Body of pancreas (tissue), 4 donors: Measurements from ENCODE around the gene ZNF469.

ENCODE experiments used
- POLR2A ChIP-seq, 3 donors: fragments of 450-650 bp; IDR thresholded peaks; one replicate each; pipeline ENCODE4 v1.6.1; 2016; ENCODE audit warnings: antibody characterized with exemption in 3 of 3, mild to moderate bottlenecking in 2 of 3
- TF ChIP-seq, protein P1 (sequence below), 7 experiments: fragments of 450-650 bp in 4 of 7; fragments of 200-600 bp in 3 of 7; sonication (generic) in 3 of 7; IDR thresholded peaks; one replicate each; pipeline ENCODE4 v1.5.1; 2016 to 2019; ENCODE audit warnings: antibody characterized with exemption in 7 of 7

DNA sequence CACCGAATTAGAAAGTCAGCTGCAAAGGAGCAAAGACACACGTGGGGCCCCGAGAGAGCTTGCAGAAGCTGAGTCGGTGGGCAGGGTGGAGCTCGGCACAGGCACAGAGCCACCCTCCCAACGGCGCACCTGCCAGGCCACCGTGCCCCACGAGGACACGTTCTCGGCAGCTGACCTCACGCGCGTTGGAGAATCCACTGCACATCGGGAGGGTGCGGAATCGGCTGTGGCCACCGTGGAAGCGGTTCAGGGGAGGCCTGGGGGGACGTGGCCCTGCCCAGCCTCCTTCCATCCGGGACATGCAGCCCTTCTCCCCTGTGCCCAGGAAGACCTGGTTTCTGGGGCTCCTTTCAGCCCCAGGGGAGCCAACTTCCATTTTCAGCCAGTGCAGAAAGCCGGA, 49.4 kb downstream of the ZNF469 start:
- TF ChIP-seq, protein P1, sequence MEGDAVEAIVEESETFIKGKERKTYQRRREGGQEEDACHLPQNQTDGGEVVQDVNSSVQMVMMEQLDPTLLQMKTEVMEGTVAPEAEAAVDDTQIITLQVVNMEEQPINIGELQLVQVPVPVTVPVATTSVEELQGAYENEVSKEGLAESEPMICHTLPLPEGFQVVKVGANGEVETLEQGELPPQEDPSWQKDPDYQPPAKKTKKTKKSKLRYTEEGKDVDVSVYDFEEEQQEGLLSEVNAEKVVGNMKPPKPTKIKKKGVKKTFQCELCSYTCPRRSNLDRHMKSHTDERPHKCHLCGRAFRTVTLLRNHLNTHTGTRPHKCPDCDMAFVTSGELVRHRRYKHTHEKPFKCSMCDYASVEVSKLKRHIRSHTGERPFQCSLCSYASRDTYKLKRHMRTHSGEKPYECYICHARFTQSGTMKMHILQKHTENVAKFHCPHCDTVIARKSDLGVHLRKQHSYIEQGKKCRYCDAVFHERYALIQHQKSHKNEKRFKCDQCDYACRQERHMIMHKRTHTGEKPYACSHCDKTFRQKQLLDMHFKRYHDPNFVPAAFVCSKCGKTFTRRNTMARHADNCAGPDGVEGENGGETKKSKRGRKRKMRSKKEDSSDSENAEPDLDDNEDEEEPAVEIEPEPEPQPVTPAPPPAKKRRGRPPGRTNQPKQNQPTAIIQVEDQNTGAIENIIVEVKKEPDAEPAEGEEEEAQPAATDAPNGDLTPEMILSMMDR (IDR thresholded peaks at IDR 0.05), result no peak
- no peak for TF ChIP-seq POLR2A (IDR thresholded peaks at IDR 0.05)
